ENCODE data around the gene RFFL.
"Not testable (repeated sequence)": the region's sequence is repeated elsewhere in the genome, so short reads cannot be mapped to it uniquely, and the experiment has no call there.

Gene RFFL

GRCh38 chr17:35046245-35046644 is 17.3 kb downstream of the RFFL start:
- no peak for DNase-seq

GRCh38 chr17:35045458-35045979 is 18.0 kb downstream of the RFFL start:
- DNase-seq = not testable (repeated sequence)

GRCh38 chr17:35044181-35044580 is 19.3 kb downstream of the RFFL start:
- no peak for DNase-seq

- DNase-seq = no peak
These were observed 22.1 kb downstream of the RFFL start for GRCh38 chr17:35041390-35041789.

- no peak for DNase-seq
These were observed 25.1 kb downstream of the RFFL start for GRCh38 chr17:35038453-35038852.

- no peak for DNase-seq
These were observed 32.7 kb downstream of the RFFL start for GRCh38 chr17:35030780-35031179.

- DNase-seq = no peak
These were observed 34.8 kb downstream of the RFFL start for GRCh38 chr17:35028531-35029262.

GRCh38 chr17:35028097-35028496 is 35.4 kb downstream of the RFFL start:
- not testable (repeated sequence) for DNase-seq

GRCh38 chr17:35025541-35025940 is 38.0 kb downstream of the RFFL start:
- DNase-seq = no peak

GRCh38 chr17:35023538-35023937 is 40.0 kb downstream of the RFFL start:
- DNase-seq = no peak

GRCh38 chr17:35022536-35023063 is 40.9 kb downstream of the RFFL start:
- peak; percentile 35 to 76 for DNase-seq

GRCh38 chr17:35021520-35022380 is 41.8 kb downstream of the RFFL start:
- DNase-seq = no peak

- no peak for DNase-seq
These were observed 43.9 kb downstream of the RFFL start for GRCh38 chr17:35019386-35020179.

- DNase-seq = no peak
These were observed 44.7 kb downstream of the RFFL start for GRCh38 chr17:35018814-35019213.

- no peak for DNase-seq
These were observed 46.5 kb downstream of the RFFL start for GRCh38 chr17:35017021-35017420.

GRCh38 chr17:35016369-35016768 is 47.1 kb downstream of the RFFL start:
- no peak for DNase-seq

GRCh38 chr17:35011671-35012216 is 51.8 kb downstream of the RFFL start:
- DNase-seq = no peak

- no peak for DNase-seq
These were observed 53.4 kb downstream of the RFFL start for GRCh38 chr17:35010093-35010492.

- no peak for DNase-seq
These were observed 56.5 kb downstream of the RFFL start for GRCh38 chr17:35006961-35007360.

- DNase-seq = no peak
These were observed 57.2 kb downstream of the RFFL start for GRCh38 chr17:35006345-35006744.

- no peak for DNase-seq
These were observed 59.7 kb downstream of the RFFL start for GRCh38 chr17:35003778-35004177.

GRCh38 chr17:35002876-35003551 is 60.5 kb downstream of the RFFL start:
- DNase-seq = no peak

Data from NCI-H2081 (cell line).